ENCODE measurements around the gene NCL. TPM values are rescaled to one million over a fixed set of nuclear protein-coding genes. Genes with fewer than 3 reads are reported as not detected.

Gene NCL
- polyA plus RNA-seq, 1 of the 3 experiments (the other 2 are of a cell fraction): 256 TPM

GRCh38 chr2:231486851-231487596 is 22.7 kb upstream of the NCL start:
- no peaks in the 10 kb centered on the region for H3K27me3 ChIP-seq (ENCODE audit: insufficient read depth)

More at GRCh38 chr2:231486851-231487596, 22.7 kb upstream of the NCL start:
- Histone ChIP-seq H4K20me1 (ENCODE audit: insufficient read depth) (no peaks in the 10 kb centered on the region), H3K79me2 (ENCODE audit: insufficient read depth) (no peaks in the 10 kb centered on the region), H3K4me2 (no peak overlapping the region), H3K9ac (no peak overlapping the region), H3K4me3 (ENCODE audit: low read depth in 2 of 2, low read length in 1 of 2) (no peak overlapping the region), H3K4me1 (ENCODE audit: control insufficient read depth in 1 of 2, insufficient read depth in 2 of 2, low read depth in 1 of 2, low read length in 1 of 2) (no peaks in the 10 kb centered on the region; a peak in 1 of 4 replicates), H2AFZ (ENCODE audit: low read depth) (no peak overlapping the region), H3K9me2 (no peaks in the 10 kb centered on the region), H3K27ac (ENCODE audit: low read depth in 2 of 2, low read length in 1 of 2) (no peak overlapping the region), H3F3A (replicated peaks; ENCODE audit: insufficient read depth) (no peaks in the 10 kb centered on the region), H3K36me3 (replicated peaks in 1 of 2; ENCODE audit: control insufficient read depth in 1 of 2, insufficient read depth in 2 of 2, low read length in 1 of 2) (no peaks in the 10 kb centered on the region), H3K9me3 (no peaks in the 10 kb centered on the region)
- ChIA-PET CTCF (no interaction called here), POLR2A (no interaction called here)
- TF ChIP-seq ZBTB33 (IDR thresholded peaks at IDR 0.05; ENCODE audit: borderline replicate concordance, low read depth) (no peak), FOXM1 (IDR thresholded peaks at IDR 0.05; ENCODE audit: low read depth) (no peak), JUND (IDR thresholded peaks at IDR 0.05) (no peak), TEAD4 (IDR thresholded peaks at IDR 0.05; ENCODE audit: borderline replicate concordance, insufficient read depth) (no peak), SIN3A (IDR thresholded peaks at IDR 0.05; ENCODE audit: borderline replicate concordance, low read depth, low read length) (no peak), PBX3 (IDR thresholded peaks at IDR 0.05) (no peak), FOSL2 (IDR thresholded peaks at IDR 0.05; ENCODE audit: borderline replicate concordance, low read depth) (no peak), RXRA (IDR thresholded peaks at IDR 0.05; ENCODE audit: borderline replicate concordance, low read depth) (no peak), CTCF (IDR thresholded peaks at IDR 0.05) (no peak), FOXJ3 (CRISPR knock-in tag; IDR thresholded peaks at IDR 0.05) (no peak), POLR2AphosphoS5 (IDR thresholded peaks at IDR 0.05; ENCODE audit: low read depth, low read length) (no peak), RAD21 (IDR thresholded peaks at IDR 0.05; ENCODE audit: low read length) (no peak), RCOR1 (IDR thresholded peaks at IDR 0.05; ENCODE audit: low read length) (no peak), CHD2 (IDR thresholded peaks at IDR 0.05; ENCODE audit: low read length, partially characterized antibody) (no peak)
- TF ChIP-seq, protein P1, sequence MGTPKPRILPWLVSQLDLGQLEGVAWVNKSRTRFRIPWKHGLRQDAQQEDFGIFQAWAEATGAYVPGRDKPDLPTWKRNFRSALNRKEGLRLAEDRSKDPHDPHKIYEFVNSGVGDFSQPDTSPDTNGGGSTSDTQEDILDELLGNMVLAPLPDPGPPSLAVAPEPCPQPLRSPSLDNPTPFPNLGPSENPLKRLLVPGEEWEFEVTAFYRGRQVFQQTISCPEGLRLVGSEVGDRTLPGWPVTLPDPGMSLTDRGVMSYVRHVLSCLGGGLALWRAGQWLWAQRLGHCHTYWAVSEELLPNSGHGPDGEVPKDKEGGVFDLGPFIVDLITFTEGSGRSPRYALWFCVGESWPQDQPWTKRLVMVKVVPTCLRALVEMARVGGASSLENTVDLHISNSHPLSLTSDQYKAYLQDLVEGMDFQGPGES (IDR thresholded peaks at IDR 0.05; ENCODE audit: low read depth, low read length): no peak
- TF ChIP-seq, protein P2, sequence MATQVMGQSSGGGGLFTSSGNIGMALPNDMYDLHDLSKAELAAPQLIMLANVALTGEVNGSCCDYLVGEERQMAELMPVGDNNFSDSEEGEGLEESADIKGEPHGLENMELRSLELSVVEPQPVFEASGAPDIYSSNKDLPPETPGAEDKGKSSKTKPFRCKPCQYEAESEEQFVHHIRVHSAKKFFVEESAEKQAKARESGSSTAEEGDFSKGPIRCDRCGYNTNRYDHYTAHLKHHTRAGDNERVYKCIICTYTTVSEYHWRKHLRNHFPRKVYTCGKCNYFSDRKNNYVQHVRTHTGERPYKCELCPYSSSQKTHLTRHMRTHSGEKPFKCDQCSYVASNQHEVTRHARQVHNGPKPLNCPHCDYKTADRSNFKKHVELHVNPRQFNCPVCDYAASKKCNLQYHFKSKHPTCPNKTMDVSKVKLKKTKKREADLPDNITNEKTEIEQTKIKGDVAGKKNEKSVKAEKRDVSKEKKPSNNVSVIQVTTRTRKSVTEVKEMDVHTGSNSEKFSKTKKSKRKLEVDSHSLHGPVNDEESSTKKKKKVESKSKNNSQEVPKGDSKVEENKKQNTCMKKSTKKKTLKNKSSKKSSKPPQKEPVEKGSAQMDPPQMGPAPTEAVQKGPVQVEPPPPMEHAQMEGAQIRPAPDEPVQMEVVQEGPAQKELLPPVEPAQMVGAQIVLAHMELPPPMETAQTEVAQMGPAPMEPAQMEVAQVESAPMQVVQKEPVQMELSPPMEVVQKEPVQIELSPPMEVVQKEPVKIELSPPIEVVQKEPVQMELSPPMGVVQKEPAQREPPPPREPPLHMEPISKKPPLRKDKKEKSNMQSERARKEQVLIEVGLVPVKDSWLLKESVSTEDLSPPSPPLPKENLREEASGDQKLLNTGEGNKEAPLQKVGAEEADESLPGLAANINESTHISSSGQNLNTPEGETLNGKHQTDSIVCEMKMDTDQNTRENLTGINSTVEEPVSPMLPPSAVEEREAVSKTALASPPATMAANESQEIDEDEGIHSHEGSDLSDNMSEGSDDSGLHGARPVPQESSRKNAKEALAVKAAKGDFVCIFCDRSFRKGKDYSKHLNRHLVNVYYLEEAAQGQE (IDR thresholded peaks at IDR 0.05; ENCODE audit: low read depth, low read length): no peak
- WGBS (ENCODE audit: low lambda C conversion rate): 84% methylated on average over 6 of the region's 6 CpGs
- no peak for DNase-seq
